Measurements from ENCODE around the gene ADORA1. TPM values are rescaled to one million over a fixed set of nuclear protein-coding genes. Genes with fewer than 3 reads are reported as not detected.

The ADORA1 gene
- total and polyA plus RNA-seq, 8 donors = 8.1 to 19.7 (median 15.5) TPM

DNA sequence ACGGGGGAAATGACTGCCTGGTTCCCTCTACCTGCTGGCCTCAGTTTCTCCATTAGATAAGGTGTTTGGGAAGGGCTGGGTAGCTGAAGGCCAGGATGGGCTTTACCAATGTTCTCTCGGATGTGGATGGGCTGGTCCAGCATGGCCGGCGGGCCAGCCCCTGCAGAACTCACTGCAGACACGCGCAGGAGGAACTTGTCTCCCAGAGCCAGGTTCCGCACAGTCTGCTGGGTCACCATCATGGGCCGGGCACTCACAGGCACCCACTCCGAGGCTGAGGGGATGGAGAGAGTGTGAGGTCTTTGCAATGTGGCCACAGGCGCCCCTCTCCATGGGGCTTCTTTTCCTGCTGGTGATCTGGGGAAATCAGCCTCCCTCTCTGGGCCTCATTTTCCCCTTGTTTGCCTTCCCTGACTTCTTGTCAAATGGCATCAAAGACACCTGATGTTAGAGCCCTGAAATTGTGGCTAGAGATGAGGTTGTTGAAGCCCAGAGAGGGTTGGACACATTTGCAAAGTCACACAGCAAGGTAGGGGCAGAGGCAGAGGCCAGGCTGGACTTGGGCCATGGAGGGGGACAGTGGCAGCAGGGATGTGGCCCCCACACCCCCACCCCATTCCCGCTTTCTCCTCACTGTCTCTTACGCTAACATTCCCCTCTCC, 46.9 kb downstream of the ADORA1 start:
- Histone ChIP-seq H3K36me3 (no peaks in the 10 kb centered on the region), H3K4me1 (no peaks in the 10 kb centered on the region), H3K27me3 (no peaks in the 10 kb centered on the region), H3K9me3 (no peaks in the 10 kb centered on the region), H3K4me3 (no peak overlapping the region), H3K27ac (no peak overlapping the region)
- 81 to 93% methylated on average over 12 of the region's 12 CpGs for WGBS, 2 donors
- intact Hi-C loops (cut with DNase I) = loop anchor here in 2 of 3 donors (5.0 kb wide), 1 partner anchor 52 kb away; no protein-coding TSS in a partner anchor
- no peak for ATAC-seq
- TF ChIP-seq, protein P1, sequence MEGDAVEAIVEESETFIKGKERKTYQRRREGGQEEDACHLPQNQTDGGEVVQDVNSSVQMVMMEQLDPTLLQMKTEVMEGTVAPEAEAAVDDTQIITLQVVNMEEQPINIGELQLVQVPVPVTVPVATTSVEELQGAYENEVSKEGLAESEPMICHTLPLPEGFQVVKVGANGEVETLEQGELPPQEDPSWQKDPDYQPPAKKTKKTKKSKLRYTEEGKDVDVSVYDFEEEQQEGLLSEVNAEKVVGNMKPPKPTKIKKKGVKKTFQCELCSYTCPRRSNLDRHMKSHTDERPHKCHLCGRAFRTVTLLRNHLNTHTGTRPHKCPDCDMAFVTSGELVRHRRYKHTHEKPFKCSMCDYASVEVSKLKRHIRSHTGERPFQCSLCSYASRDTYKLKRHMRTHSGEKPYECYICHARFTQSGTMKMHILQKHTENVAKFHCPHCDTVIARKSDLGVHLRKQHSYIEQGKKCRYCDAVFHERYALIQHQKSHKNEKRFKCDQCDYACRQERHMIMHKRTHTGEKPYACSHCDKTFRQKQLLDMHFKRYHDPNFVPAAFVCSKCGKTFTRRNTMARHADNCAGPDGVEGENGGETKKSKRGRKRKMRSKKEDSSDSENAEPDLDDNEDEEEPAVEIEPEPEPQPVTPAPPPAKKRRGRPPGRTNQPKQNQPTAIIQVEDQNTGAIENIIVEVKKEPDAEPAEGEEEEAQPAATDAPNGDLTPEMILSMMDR (IDR thresholded peaks at IDR 0.05) = no peak
- DNase-seq = peak in 1 of 6 donors; percentile 37
- FAIRE-seq = no peak

DNA sequence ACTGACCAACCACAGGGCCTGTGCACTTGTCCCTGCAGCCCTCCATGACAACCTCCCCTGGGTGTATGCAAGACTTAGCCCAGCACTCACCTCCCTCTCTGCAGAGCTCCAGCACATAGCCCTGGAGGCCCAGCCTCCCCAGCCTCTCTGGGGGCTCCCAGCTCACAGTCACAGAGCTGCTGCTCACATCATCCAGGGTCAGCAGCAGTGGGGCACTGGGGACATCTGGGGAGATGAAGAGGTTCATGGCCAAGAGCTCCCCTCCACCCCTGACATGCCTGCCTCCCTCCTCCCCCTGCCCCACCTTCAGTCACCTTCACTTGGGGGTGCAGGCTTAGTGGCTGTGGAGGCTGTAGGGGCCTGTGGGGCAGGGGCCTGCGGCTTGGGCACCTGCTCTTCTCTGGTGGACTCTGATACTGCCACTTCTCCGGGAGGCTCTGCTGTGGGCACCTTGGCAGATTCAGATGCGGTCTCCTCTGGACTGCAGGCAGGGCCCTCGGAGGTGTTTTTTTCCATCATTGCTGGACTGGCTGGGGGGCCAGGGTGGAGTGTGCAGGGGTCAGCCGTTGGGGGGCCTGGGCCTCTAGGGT, 47.8 kb downstream of the ADORA1 start, which contains the start of gene MYBPH:
TSS of gene MYBPH (minus strand) at position 590 of the 590 bp plus-strand sequence. CDS start at position 519, 71 bp downstream.
- no peak within 1 kb of the TSS for H3K4me3 ChIP-seq
- peak in 1 of 6 donors; percentile 44 for DNase-seq
- TF ChIP-seq, protein P1 (IDR thresholded peaks at IDR 0.05) = no peak
- no peaks in the 10 kb centered on the region for H3K36me3 ChIP-seq
- 67 to 70% methylated on average over 5 of the region's 5 CpGs for WGBS, 2 donors
- intact Hi-C loops (cut with DNase I) = no loop called here
- H3K27me3 ChIP-seq = no peaks in the 10 kb centered on the region
- ATAC-seq = no peak
- no peak within 1 kb of the TSS for H3K27ac ChIP-seq
- no peaks in the 10 kb centered on the region for H3K9me3 ChIP-seq
- no peaks in the 10 kb centered on the region for H3K4me1 ChIP-seq
- no peak for FAIRE-seq

DNA sequence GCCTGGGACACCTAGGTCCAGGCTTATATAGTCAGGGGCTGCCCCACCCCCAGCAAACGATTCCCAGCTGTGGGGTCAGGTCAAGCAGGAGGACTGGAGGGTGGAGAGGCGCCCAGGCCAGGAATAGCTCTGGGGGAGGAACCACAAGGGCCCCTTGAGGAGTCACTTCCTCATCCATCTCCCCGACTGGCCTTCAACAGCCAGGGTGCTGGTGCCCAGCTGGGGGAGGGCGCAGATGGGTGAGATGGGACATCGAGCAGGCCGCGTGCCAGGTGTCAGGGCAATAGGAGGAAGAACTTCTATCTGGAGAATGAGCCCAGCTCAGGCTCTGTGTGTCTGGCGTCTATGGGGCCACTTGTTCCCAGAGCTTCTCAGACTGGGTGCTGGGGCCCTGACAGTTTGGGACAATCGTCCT, 48.3 kb downstream of the ADORA1 start:
- peak in 2 of 4 donors; percentile 29 to 44 for ATAC-seq
- Histone ChIP-seq H3K4me3 (no peak overlapping the region), H3K36me3 (no peaks in the 10 kb centered on the region), H3K9me3 (no peaks in the 10 kb centered on the region), H3K4me1 (no peaks in the 10 kb centered on the region), H3K27ac (no peak overlapping the region), H3K27me3 (no peaks in the 10 kb centered on the region)
- WGBS, 2 donors = 55 to 58% methylated on average over 9 of the region's 9 CpGs
- no peak for FAIRE-seq
- TF ChIP-seq, protein P1 (IDR thresholded peaks at IDR 0.05) = no peak
- DNase-seq = peak in 3 of 6 donors; percentile 24 to 61 (median 27)
- intact Hi-C loops (cut with DNase I) = no loop called here

DNA sequence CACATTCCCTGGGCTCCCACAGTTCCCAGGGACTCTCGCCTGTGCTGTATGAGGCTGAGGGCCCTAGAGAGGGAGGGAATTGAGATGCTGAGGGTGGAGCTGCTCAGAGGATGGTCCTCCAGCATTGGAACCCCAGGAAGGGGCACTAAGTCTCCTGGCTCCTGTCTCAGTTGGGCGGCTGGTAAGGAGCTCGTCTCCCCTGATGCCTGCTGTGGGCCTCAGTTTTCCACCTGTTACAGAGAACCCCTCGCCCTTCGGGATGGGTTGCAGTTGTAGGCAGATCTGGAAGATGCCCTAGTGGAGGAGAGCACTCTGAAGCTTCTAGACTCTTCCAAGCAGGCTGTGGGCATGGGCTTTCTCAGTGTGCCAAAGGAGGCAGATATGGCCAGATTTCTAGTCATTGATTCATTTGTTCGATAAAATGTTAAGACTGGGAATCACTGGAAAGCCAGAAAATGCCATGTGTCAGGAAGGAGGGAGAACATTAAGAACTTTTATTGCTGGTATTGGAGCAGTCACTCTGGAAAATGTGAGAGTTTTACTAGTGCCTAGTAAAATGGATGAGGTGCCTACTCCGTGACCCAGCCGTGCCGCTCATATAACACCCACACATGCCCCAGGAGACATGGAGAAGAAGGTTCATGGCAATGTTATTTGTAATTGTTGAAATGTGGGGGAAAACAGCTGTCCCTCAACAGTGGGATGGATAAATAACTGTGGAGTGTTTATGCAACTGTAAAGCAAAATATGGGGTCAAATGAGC, 48.9 kb downstream of the ADORA1 start:
- TF ChIP-seq, protein P1 (IDR thresholded peaks at IDR 0.05) = no peak
- DNase-seq = peak in 1 of 6 donors; percentile 20
- FAIRE-seq = no peak
- Histone ChIP-seq H3K27ac (no peak overlapping the region), H3K27me3 (no peaks in the 10 kb centered on the region), H3K36me3 (no peaks in the 10 kb centered on the region), H3K9me3 (no peaks in the 10 kb centered on the region), H3K4me1 (no peaks in the 10 kb centered on the region), H3K4me3 (no peak overlapping the region)
- 83 to 87% methylated on average over 9 of the region's 9 CpGs for WGBS, 2 donors
- intact Hi-C loops (cut with DNase I) = no loop called here
- ATAC-seq = no peak

Measured in pancreas (tissue), 10 donors.